ENCODE measurements around the gene FNDC10. TPM values are rescaled to one million over a fixed set of nuclear protein-coding genes. Genes with fewer than 3 reads are reported as not detected.

FNDC10 gene
- total RNA-seq, 1 donor from 2014 or later, result 2.5 TPM

DNA sequence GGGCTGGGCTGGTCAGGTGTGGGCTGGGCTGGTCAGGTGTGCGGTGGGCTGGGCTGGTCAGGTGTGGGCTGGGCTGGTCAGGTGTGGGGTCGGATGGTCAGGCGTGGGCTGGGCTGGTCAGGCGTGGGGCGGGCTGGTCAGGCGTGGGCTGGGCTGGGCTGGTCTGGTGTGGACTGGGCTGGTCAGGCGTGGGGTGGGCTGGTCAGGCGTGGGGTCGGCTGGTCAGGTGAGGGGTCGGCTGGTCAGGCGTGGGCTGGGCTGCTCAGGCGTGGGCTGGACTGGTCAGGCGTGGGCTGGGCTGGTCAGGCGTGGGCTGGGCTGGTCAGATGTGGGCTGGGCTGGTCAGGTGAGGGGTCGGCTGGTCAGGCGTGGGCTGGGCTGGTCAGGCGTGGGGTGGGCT lies 5.8 kb upstream of the FNDC10 start:
- Histone ChIP-seq H3F3A (ENCODE audit: low read depth) (peaks cover 7% of the 10 kb centered on the region), H3K9me3 (ENCODE audit: low read depth) (no peaks in the 10 kb centered on the region), H3K27me3 (peaks cover 33% of the 10 kb centered on the region), H4K20me1 (ENCODE audit: low read depth) (peaks cover 7% of the 10 kb centered on the region), H2AFZ (replicated peaks) (no peak overlapping the region), H3K4me2 (no peak overlapping the region), H3K9ac (no peak overlapping the region), H3K27ac (no peak overlapping the region), H3K79me2 (ENCODE audit: low read depth) (no peaks in the 10 kb centered on the region), H3K4me1 (peaks cover under 1% of the 10 kb centered on the region), H3K36me3 (no peaks in the 10 kb centered on the region), H3K4me3 (no peak overlapping the region)
- DNase-seq (ENCODE audit: low spot score), result no peak
- Mint-ChIP-seq H3K4me3 (no peak overlapping the region), H3K9me3 (no peaks in the 10 kb centered on the region), H3K36me3 (no peaks in the 10 kb centered on the region), H3K4me1 (no peaks in the 10 kb centered on the region), H3K27me3 (ENCODE audit: insufficient read depth, low read depth) (peaks cover 8% of the 10 kb centered on the region), H3K27ac (no peak overlapping the region)
- TF ChIP-seq EZH2phosphoT487 (IDR thresholded peaks at IDR 0.05) (no peak), EZH2 (IDR thresholded peaks at IDR 0.05) (no peak)
- TF ChIP-seq, protein P1, sequence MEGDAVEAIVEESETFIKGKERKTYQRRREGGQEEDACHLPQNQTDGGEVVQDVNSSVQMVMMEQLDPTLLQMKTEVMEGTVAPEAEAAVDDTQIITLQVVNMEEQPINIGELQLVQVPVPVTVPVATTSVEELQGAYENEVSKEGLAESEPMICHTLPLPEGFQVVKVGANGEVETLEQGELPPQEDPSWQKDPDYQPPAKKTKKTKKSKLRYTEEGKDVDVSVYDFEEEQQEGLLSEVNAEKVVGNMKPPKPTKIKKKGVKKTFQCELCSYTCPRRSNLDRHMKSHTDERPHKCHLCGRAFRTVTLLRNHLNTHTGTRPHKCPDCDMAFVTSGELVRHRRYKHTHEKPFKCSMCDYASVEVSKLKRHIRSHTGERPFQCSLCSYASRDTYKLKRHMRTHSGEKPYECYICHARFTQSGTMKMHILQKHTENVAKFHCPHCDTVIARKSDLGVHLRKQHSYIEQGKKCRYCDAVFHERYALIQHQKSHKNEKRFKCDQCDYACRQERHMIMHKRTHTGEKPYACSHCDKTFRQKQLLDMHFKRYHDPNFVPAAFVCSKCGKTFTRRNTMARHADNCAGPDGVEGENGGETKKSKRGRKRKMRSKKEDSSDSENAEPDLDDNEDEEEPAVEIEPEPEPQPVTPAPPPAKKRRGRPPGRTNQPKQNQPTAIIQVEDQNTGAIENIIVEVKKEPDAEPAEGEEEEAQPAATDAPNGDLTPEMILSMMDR (IDR thresholded peaks at IDR 0.05), result no peak

DNA sequence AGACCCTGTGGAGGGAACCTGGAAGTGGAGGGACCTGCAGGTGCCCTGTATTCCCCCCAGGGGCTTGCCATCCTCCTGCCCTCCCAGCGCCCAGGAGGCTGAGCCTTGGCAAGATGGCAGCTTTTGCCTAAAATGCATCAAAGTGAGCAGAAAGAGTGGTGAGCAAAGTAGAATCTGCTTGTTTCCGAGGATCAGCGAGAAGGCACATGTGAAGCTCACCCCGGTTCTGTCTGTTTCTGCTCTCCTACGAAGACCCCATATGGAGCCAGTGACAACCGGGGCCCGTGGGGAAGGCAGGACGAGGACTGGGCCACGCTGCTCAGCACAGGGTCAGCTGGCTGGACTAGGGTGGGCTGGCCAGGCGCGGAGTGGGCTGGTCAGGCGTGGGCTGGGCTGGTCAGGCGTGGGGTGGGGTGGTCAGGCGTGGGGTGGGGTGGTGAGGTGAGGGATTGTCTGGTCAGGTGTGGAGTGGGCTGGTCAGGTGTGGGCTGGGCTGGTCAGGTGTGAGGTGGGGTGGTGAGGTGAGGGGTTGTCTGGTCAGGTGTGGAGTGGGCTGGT lies 5.2 kb upstream of the FNDC10 start:
- Histone ChIP-seq H3K4me3 (no peak overlapping the region), H3K9me3 (ENCODE audit: low read depth) (no peaks in the 10 kb centered on the region), H3K27me3 (peaks cover 39% of the 10 kb centered on the region), H4K20me1 (ENCODE audit: low read depth) (peaks cover 8% of the 10 kb centered on the region), H3K36me3 (no peaks in the 10 kb centered on the region), H3K9ac (no peak overlapping the region), H3K4me2 (no peak overlapping the region), H3K79me2 (ENCODE audit: low read depth) (no peaks in the 10 kb centered on the region), H3K27ac (no peak overlapping the region), H3F3A (ENCODE audit: low read depth) (peaks cover 11% of the 10 kb centered on the region), H2AFZ (replicated peaks) (no peak overlapping the region), H3K4me1 (peaks cover 3% of the 10 kb centered on the region)
- no peak for DNase-seq (ENCODE audit: low spot score)
- H3K27me3 Mint-ChIP-seq (ENCODE audit: insufficient read depth, low read depth), result peaks cover 9% of the 10 kb centered on the region
- no peaks in the 10 kb centered on the region for H3K36me3 Mint-ChIP-seq
- H3K4me1 Mint-ChIP-seq, result no peaks in the 10 kb centered on the region
- no peaks in the 10 kb centered on the region for H3K9me3 Mint-ChIP-seq
- H3K4me3 Mint-ChIP-seq, result no peak overlapping the region
- no peak for TF ChIP-seq EZH2phosphoT487 (IDR thresholded peaks at IDR 0.05)
- no peak for TF ChIP-seq EZH2 (IDR thresholded peaks at IDR 0.05)
- TF ChIP-seq, protein P1 (IDR thresholded peaks at IDR 0.05), result no peak
- no peak overlapping the region for H3K27ac Mint-ChIP-seq

DNA sequence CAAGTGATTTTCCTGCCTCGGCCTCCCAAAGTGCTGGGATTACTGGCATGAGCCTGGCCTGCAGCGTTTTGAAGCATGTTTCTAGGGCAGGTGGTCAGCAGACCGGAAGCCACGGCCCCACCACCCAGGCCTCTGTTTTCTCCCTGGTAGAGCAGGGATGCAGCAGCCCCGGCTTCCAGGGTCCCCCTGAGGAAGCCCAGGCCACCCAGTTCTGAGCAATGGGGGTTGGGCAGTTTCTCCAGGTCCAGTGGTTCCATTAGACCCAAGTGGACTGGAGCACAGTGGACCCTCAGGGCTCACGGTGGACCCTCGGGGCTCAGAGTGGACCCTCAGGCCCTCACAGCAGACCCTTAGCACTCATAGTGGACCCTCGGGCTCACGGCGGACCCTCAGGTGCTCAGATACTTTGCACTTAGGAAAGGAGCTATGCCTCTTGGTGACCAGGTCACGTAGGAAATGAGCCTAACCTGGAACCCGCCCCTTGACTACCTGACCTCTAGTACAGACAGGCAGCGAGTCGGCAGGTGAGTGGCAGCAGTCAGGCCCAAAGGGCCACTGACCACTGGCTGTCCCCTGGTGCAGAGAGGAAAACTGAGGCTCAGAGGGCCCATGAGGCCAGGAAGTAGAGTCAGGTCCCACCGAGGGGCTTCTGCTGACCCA lies 4.6 kb upstream of the FNDC10 start:
- no peak for DNase-seq (ENCODE audit: low spot score)
- H3K36me3 Mint-ChIP-seq, result no peaks in the 10 kb centered on the region

More for the DNA sequence above, 4.6 kb upstream of the FNDC10 start:
- Mint-ChIP-seq H3K9me3 (no peaks in the 10 kb centered on the region), H3K4me1 (no peaks in the 10 kb centered on the region), H3K4me3 (no peak overlapping the region), H3K27me3 (ENCODE audit: insufficient read depth, low read depth) (peaks cover 9% of the 10 kb centered on the region), H3K27ac (no peak overlapping the region)
- peaks cover 8% of the 10 kb centered on the region for H4K20me1 ChIP-seq (ENCODE audit: low read depth)
- no peak overlapping the region for H3K27ac ChIP-seq
- peaks cover 42% of the 10 kb centered on the region for H3K27me3 ChIP-seq
- H2AFZ ChIP-seq (replicated peaks), result no peak overlapping the region
- H3K4me3 ChIP-seq, result no peak overlapping the region
- H3K4me1 ChIP-seq, result peaks cover 3% of the 10 kb centered on the region
- no peaks in the 10 kb centered on the region for H3K36me3 ChIP-seq
- no peak overlapping the region for H3K9ac ChIP-seq
- H3K79me2 ChIP-seq (ENCODE audit: low read depth), result no peaks in the 10 kb centered on the region
- no peak for TF ChIP-seq EZH2 (IDR thresholded peaks at IDR 0.05)
- TF ChIP-seq, protein P1 (IDR thresholded peaks at IDR 0.05), result no peak
- no peak for TF ChIP-seq EZH2phosphoT487 (IDR thresholded peaks at IDR 0.05)
- no peaks in the 10 kb centered on the region for H3K9me3 ChIP-seq (ENCODE audit: low read depth)
- peaks cover 8% of the 10 kb centered on the region for H3F3A ChIP-seq (ENCODE audit: low read depth)
- no peak overlapping the region for H3K4me2 ChIP-seq

Data from neural progenitor cell (in vitro differentiated cells).